GM18868 (cell line): Measurements from ENCODE around the gene GOLGA6B.
"Not testable (repeated sequence)": the region's sequence is repeated elsewhere in the genome, so short reads cannot be mapped to it uniquely, and the experiment has no call there.

Source experiments
- ATAC-seq: cut with Tn5 transposase; IDR thresholded peaks from one replicate; pipeline ENCODE4 v1.9.1; 2021; ENCODE audit warnings: mild to moderate bottlenecking, moderate library complexity; ENCODE audit not compliant: unreplicated experiment

The GOLGA6B gene

GRCh38 chr15:72665706-72666105 lies 11.2 kb downstream of the GOLGA6B start:
- not testable (repeated sequence) for ATAC-seq

GRCh38 chr15:72669803-72670202 lies 15.3 kb downstream of the GOLGA6B start:
- ATAC-seq = not testable (repeated sequence)

DNA sequence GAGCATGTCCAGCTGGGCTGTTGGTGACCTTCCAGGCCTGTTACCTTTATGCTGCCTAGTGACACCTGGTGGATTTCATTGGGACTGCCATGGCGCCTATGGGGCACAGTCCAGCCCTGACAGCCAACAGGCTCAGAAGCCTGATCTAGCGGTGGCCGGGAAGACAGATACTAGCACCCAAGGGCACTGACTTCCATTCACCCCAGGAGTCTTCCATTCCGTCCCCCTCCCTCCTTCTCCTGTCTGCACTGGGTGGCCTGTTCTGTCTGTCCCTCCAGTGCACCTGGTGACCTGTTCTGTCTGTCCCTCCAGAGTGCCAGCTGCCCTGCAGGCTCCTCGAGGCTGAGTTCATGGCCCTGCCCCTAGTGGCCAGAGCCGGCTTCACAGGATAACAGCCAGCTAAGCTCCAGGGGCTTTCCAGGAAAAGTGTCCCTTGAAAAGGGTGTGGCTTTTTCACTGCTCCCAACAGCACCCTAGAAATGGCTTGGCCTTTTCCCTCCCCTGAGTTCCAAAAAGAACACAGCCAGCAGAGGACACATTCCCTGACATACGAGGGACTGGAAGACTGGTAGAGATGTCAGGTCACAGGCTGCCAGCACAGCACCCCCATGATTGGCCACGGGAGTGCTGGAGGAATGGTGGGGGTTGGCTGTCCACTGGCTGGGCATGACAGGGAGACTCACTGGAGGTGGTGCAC lies 16.3 kb downstream of the GOLGA6B start:
- ATAC-seq = peak; percentile 80

DNA sequence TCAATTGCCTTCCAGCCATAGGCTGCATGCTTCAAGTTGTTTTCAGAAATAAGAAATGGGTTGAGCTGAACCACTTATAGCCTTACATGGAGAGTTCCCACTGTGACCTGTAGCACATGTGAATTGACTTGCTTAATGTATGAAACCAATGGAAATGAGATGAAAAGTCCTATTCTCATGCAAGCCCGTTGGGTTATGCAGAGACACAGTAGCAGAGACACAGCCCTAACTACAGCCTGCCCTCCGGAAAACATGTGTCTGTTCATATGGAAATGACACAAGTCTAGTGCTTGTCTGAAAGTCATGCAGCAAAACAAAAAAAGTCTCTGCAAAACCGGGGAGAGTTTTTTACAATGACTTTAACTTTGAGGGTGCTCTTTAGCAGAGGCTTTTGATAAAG lies 17.0 kb downstream of the GOLGA6B start:
- ATAC-seq = no peak

DNA sequence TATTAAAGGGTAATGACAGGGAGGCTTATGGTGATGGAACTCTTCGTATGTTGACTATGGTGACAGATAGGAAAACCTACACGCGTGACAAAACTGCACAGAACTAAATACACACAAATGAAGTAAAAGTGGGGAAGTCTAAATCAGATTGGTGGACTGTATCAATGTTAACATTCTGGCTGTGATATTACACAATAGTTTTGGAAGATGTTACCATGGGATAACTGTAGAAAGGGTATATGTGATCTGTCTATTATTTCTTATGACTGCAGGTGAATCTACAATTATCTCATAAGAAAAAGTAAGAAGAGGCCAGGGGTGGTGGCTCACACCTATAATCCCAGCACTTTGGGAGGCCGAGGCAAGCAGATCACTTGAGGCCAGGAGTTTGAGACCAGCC lies 22.3 kb downstream of the GOLGA6B start:
- no peak for ATAC-seq

GRCh38 chr15:72680931-72681330 lies 26.4 kb downstream of the GOLGA6B start:
- ATAC-seq = no peak

- ATAC-seq = no peak
Observed at GRCh38 chr15:72682772-72683171, 28.3 kb downstream of the GOLGA6B start.

GRCh38 chr15:72685301-72685924 lies 30.9 kb downstream of the GOLGA6B start:
- peak; percentile 9 for ATAC-seq

- peak; percentile 95 for ATAC-seq
Observed at GRCh38 chr15:72685925-72686794, 31.7 kb downstream of the GOLGA6B start, which contains the start of the genes BBS4 and HIGD2B. BBS4 (plus strand) TSS chr15:72686207; CDS start chr15:72686228, 21 bp downstream. HIGD2B (minus strand) TSS chr15:72686182; CDS start chr15:72676374, 9,808 bp downstream.

- ATAC-seq = no peak
Observed at GRCh38 chr15:72688697-72689096, 34.2 kb downstream of the GOLGA6B start.

GRCh38 chr15:72690938-72691337 lies 36.4 kb downstream of the GOLGA6B start:
- no peak for ATAC-seq

- no peak for ATAC-seq
Observed at GRCh38 chr15:72698938-72699337, 44.4 kb downstream of the GOLGA6B start.

DNA sequence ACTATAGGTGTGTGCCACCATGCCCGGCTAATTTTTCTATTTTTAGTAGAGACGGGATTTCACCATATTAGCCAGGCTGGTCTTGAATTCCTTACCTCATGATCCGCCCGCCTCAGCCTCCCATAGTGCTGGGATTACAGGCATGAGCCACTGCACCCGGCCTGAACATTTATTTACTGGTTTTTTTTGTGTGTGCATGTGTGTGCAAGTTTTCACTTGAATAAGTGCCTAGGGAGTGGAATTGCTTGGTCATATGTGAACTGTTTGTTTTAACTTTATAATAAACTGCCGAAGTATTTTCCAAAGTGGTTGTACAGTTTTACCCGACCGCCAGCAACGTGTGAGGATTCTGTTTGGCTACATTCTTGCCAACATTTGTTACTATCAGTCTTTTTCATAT lies 45.6 kb downstream of the GOLGA6B start:
- no peak for ATAC-seq

GRCh38 chr15:72706266-72706665 lies 51.8 kb downstream of the GOLGA6B start:
- no peak for ATAC-seq

DNA sequence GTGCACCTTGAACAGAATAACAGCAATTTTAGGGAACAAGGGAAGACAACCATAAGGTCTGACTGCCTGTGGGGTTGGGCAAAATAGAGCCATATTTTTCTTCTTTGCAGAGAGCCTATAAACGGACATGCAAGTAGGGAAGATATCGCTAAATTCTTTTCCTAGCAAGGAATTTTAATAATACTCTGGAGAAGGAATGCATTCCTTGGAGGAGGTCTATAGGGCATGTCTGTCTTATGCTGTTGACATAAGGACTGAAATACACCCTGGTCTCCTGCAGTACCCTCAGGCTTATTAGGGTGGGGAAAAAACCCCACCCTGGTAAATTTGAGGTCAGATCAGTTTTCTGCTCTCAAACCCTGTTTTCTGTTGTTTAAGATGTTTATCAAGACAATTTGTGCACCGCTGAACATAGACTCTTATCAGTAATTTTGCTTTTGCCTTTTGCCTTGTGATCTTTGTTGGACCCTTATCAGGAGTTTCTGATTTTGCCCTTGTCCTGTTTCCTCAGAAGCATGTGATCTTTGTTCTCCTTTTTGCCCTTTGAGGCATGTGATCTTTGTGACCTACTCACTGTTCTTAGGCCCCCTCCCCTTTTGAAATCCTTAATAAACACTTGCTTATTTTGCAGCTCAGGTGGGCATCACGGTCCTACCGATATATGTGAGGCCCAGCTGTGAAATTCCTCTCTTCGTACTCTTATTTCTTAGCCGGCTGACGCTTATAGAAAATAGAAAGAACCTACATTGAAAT lies 54.2 kb downstream of the GOLGA6B start:
- not testable (repeated sequence) for ATAC-seq
